A172 (cell line): ENCODE data around the gene TTC7B. TPM values are rescaled to one million over a fixed set of nuclear protein-coding genes. Genes with fewer than 3 reads are reported as not detected.

Experiments used
- DNase-seq: peaks from one replicate; pipeline ENCODE4 v3.0.0-alpha.2; 2015; ENCODE audit warnings: low spot score
- total RNA-seq: library from RNA; depleted of rRNA; stranded (reverse); fragments of >200 nt; shearing (Covaris generic); gene quantifications from 2 replicates; pipeline ENCODE4 v1.2.3, GENCODE V29; 2014

TTC7B gene
- total RNA-seq, 1 experiment from 2014 or later, result 40.2 TPM

DNA sequence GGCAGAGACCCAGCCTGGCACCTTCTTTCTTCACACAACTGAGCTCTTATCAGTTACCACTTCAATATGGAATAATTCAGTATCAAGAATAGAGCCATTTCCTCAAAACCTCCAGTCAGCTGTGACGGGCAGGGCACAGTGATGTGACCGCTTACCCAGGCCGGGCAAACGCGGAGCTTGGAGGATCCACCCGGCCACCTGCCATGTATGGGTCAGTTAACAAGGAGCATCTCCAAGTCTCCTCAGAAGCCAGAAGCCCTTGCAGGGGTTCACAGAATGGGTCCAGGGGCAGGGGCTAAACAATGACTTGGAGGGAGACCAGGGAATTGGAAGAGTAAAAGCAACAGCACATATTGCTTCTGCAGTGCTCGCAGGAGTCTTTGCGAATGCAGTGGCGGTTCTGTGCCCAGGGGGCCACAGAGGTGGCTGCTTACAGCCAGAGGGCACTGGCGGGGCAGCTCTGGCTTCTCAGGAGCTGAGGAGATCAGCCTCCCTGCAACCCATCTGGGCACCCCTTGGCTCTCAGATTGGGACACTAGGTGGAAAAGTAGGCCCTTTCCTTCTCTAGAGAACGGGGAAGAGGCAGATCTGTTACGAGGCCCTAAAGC lies 257.1 kb downstream of the TTC7B start:
- no peak for DNase-seq

DNA sequence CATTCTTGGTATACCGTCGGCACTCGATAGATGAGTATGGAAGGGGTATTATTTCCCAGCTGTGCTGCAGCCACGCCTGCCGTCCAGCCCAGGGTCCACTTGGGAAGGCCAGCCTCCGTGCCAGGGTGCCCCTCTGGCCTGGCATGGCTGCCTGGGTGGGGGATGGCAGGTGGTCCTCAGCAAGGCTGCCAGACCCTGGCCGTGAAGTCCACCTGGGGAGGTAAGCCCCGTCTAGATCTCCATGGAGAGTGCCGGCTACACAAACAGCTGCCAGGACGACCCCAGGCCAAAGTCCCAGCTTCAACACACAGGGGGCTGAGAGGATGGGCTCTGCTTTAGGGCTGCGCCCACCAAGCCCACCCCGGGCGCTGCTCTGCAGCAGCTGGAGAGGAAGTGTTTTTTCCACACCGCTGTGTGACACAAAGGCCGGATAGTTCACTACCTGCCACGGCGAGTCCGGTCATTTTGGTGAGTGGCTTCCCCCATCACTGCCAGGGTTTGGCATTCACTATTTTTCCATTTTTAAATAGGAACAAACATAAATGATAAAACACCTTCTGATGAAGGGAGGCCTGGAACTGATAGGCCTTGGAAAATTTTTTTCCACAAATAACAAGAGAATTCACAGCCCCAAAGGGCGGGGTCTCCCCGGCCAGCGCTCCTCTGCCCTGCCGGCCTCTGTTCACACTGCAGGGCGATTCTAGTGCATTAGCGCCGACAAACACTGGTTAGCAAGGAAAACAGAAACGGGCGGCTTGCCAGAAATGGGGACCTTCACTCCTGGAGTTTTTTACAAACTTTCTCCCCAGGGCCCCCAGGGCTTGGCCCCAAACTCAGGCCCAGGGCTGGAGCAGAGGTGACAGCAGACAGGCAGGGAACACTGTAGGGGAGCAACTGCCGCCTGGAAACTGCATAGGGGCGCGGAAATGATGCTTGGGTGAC lies 257.9 kb downstream of the TTC7B start:
- DNase-seq, result no peak

- no peak for DNase-seq
Measured at GRCh38 chr14:90557516-90557915, 258.7 kb downstream of the TTC7B start.

DNA sequence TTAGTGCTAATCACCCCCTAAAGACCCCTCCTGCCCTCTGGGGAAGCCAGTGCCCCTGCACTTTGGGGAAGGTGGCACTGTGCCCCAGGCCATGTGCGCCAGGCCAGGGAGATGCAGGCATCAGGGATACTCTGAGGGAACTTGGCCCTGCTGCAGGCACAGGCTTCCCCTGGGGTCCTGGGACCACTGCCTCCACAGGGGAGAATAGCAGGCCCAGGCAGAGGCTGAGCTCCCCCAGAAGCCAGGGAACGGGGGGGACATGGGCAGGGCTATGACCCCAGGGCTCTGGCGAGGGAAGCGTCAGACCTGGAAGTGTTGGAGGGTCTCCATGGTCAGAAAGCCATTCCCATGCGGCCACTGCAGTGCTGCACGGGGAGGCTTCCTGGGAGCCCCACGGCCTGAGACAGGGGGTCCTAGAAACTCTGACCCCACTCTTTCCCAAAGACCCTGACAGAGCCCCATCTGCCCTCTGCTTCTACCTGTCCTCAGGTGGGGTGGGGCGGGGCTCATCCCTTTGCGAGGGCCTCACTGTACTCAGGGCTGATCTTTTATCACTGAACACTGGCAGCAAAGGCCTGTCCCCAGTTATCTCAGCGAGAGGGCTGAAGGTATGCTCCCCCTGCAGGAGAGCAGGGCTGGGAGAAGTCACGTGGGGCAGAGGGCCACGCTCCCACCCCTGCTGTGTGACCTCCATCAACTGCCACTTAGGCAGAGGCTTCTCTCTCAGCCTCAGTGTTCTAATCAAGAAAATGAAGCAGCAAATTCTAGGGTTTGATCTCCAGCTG lies 259.4 kb downstream of the TTC7B start:
- DNase-seq, result no peak

DNA sequence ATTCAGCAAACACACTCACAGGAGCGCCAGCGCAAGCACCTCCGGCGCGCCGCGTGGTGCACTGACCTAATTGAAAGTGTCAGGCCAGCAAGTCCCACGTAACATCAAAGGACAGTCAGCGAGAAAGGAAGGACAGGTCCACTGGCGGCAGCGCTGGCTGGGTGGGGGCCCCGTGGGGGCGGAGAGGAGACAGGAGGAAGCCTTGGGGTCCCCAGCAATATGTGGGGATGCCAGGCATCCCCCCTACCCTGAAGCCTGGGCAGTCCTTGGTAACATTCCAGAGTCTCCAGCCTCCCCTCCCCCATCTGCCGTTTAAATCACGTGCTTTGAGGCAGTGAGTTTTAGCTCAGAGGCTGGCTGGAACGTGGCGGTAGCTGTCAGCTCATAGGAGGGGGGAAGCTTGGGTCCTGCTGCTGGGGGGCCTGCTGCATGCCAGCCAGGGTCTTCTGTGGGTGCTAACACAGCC lies 260.2 kb downstream of the TTC7B start:
- DNase-seq, result no peak

DNA sequence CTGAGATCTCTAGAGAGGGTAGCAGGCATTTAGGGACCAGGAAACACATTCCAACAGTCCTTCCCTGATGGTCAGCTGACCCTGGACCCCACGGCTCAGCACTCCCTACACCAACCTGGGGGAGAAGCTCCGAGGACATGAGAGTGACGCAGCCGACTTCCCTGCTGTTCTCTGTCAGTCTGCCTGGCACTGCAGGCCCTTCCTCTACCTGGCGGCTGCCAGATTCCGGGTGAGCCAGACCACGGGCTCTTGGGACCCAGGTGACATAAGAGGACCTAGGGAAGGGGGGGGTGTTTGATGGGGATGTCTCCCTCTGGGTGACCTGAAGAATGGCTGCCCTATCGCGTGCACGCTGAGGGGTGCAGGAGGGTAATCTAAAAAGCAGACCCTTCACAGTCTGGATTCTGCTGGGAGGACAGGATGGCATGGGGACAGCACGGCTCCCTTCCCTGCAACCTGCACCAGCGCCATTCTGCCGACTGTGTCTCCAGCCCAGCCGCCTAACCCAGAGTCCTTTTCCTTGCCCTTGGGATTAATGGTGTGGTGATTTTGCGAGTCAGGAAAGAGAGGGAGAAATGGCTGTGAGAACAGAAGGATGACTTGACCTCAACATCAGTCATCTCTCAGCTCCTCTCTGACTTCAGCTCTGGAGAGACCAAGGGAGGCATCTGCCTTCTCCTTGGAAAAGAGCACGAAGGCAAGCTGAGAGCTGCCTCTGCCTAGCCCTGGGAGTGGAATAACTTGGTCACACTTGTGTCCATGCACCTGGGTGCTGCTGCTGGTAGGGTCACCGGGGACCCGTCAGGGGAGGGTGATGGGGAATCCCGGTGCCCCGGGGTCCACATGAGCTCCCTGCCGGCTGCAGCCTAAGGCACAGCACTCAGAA lies 260.9 kb downstream of the TTC7B start:
- DNase-seq, result no peak

GRCh38 chr14:90554341-90554740 lies 261.9 kb downstream of the TTC7B start:
- no peak for DNase-seq

DNA sequence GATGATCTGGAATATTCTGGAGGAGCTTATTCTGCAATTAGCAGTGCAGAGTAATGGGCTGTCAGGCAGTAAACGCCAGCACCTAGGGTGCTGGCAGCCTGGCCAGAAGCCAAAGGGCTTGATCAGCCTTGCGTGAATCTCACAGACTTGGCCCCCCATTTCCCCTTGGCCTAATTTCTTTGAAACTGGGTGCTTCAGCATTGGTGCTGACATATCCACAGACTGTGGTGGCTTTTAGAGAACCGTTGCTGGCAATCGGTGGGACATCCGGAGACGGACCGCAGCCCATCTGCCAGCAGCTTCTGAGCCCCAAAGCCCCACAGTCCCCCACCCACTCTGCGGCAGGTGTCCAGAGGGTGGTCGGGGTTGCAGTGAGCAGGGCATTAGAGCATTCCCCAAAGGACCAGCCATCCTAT lies 262.3 kb downstream of the TTC7B start:
- DNase-seq, result no peak

DNA sequence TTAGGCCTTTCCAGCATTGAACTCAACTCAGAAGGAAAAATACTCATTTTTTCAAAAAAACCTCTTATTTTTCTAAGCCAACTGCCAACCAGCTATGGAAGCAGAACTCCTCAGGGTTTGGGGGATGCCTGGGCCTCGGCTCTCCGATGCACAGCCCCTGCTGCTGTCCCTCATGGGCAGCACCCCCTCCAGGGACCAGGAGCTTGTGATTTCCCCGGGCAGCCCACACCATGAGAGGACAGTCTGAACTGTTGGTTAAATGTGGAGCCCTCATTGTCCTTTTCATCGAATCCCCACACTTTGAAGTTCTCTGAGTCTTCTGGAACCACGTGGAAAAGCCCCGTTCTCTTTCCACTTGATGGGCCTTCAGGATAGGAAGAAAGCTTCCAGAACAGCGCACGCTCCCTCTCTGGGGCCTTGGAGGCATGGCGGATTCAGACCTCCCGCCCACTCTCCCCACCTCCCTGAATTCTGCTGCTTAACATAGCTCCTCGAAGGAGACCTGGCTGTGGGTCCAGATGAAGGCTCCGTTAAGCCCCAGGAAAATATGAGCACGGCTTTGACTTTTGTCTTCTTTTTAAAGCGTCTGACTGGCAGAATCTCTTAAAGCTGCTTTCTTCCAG lies 262.8 kb downstream of the TTC7B start:
- DNase-seq, result no peak

- DNase-seq, result no peak
Measured at GRCh38 chr14:90552465-90553297, 263.5 kb downstream of the TTC7B start.

DNA sequence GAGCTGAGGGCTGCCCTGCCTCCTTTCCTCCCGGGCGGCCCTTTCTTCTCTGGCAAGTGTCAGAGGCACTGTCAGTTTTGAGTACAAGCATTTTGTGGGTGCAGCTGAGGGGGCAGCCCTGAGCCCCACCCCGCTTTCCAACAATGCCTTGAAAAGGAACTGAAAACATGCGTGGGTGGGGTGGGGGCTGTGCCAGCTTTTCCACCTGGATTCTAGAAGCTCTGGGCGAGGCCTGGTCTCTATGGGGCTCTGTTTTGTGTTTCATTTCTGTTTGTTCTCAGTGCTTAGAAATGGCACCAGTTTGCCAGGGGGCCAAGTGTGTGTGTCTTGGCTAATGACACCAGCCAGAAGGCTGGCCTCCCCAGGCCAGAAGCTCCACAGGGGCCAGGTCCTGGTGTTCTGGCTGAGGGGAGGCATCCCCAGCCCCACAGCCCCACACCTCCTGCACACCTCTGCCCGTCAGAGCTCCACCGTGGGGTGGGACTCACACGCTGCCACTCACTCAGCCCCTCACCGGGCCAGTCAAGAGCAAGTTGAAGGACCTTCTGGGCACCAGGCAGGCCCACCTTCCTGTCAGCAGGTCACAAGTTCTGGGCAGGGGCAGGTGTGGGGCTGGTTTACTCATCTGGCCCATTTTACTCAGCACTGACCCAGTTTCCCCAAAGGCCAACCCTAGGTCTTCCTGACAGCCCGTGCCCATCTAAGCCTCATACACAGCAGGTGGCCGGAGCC lies 264.3 kb downstream of the TTC7B start:
- no peak for DNase-seq

- no peak for DNase-seq
Measured at GRCh38 chr14:90551070-90551704, 265.0 kb downstream of the TTC7B start.

GRCh38 chr14:90549794-90550641 lies 266.2 kb downstream of the TTC7B start:
- DNase-seq, result no peak

DNA sequence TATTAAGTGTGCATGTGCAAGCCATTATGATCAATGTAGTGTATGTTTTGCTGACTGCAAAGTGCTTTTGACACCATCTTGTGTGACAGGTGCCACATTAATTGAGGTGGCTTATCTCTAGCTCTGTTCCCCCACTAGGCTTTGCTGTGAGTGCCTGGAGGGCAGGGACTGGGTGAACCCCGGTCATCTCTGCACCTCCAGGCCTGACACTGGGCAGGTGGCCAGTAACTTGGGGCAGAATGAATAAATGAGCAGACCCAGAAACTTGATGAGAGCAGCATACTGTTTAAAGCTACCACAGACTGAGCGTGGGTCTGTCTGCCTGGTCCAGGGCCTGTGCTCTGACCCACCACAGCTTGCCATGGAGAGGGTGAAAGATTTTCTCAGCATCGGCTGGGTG lies 267.8 kb downstream of the TTC7B start:
- DNase-seq, result no peak

- DNase-seq, result no peak
Measured at GRCh38 chr14:90547968-90548367, 268.3 kb downstream of the TTC7B start.

DNA sequence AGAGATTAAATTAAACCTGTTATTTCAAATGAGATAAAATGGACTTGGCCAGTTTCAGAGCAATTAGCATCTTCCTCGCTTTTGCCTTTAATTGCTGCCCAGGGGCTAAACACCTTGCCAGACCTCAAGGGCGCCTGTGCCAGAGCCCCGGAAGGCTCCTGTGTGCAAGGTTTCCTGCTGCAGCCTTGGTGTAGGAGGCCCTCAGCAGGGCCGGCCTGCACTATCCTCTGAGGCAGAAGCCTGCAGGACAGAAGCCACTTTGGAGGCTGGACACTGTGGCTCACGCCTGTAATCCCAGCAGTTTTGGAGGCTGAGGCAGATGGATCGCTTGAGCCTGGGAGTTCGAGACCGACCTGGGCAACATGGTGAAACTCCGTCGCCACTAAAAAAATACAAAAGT lies 269.0 kb downstream of the TTC7B start:
- no peak for DNase-seq

DNA sequence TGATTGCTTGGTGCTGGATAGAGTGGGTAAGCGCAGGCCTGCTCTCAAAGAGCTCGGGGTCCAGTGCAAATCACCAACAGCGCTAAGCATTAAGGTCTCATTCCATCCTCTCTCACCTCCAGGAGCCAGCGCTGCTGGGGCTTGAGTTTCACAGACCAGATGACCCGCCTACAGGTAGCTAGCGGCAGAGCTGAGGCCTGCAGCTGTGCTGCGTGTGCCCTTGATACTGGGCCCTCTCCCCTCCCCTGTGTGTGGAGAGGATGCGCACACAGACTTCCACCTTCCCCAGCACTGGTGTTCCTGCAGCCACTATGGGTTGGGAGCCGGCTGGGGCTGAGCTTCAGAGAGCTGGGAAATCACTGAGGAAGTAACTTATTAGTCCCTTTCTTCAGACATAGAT lies 269.5 kb downstream of the TTC7B start:
- DNase-seq, result no peak
